DND-41 (cell line): ENCODE results near the gene DOCK6.
A peak's percentile ranks its signal among the peaks of the same experiment; 100 is the strongest.

Experiments
- ATAC-seq: fragments of 200-7000 bp; cut with Tn5 transposase; 3 replicates; pipeline ENCODE4 v1.9.1; 2021; ENCODE audit warnings: low read depth; ENCODE audit not compliant: insufficient read depth
- DNase-seq: peaks from one replicate; pipeline ENCODE4 v3.0.0-alpha.2; 2020
- H2AFZ ChIP-seq: 2 replicates; pipeline ENCODE4 v1.6.0; 2012; ENCODE audit warnings: low read depth, low read length
- H3K27ac ChIP-seq: 2 replicates; pipeline ENCODE4 v1.5.1; 2012; ENCODE audit warnings: low read length, inconsistent platforms
- H3K27me3 ChIP-seq: fragments of 200-600 bp; sonication (generic); 2 replicates; pipeline ENCODE4 v1.6.0; 2012; ENCODE audit warnings: low read length, mild to moderate bottlenecking, inconsistent platforms; ENCODE audit not compliant: insufficient read depth, poor library complexity
- H3K36me3 ChIP-seq: 2 replicates; pipeline ENCODE4 v1.5.1; 2012; ENCODE audit warnings: low read length, inconsistent platforms; ENCODE audit not compliant: insufficient read depth
- H3K4me1 ChIP-seq: 2 replicates; pipeline ENCODE4 v1.5.1; 2012; ENCODE audit warnings: mild to moderate bottlenecking, low read length; ENCODE audit not compliant: insufficient read depth
- H3K4me2 ChIP-seq: 2 replicates; pipeline ENCODE4 v1.6.0; 2012; ENCODE audit warnings: mild to moderate bottlenecking, moderate library complexity, low read length, inconsistent platforms; ENCODE audit not compliant: insufficient read depth
- H3K4me3 ChIP-seq, 2 experiments: fragments of 200-600 bp in 1 of 2; shearing (Covaris generic) in 1 of 2; 2 replicates each; pipeline ENCODE4 v1.5.1; 2012 to 2016; ENCODE audit warnings: inconsistent platforms in 2 of 2, low read length in 2 of 2, mild to moderate bottlenecking in 2 of 2, low read depth in 1 of 2, moderate library complexity in 1 of 2
- H3K79me2 ChIP-seq: 2 replicates; pipeline ENCODE4 v1.6.0; 2012; ENCODE audit warnings: low read length, inconsistent platforms; ENCODE audit not compliant: insufficient read depth
- H3K9ac ChIP-seq: 2 replicates; pipeline ENCODE4 v1.6.0; 2012; ENCODE audit warnings: low read depth, mild to moderate bottlenecking, inconsistent platforms, low read length, moderate library complexity
- H3K9me3 ChIP-seq: 2 replicates; pipeline ENCODE4 v1.5.1; 2012; ENCODE audit warnings: low read length, moderate library complexity, mild to moderate bottlenecking, inconsistent platforms; ENCODE audit not compliant: insufficient read depth, severe bottlenecking
- H4K20me1 ChIP-seq: 2 replicates; pipeline ENCODE4 v1.6.0; 2012; ENCODE audit warnings: low read length; ENCODE audit not compliant: insufficient read depth
- CTCF ChIP-seq: IDR thresholded peaks from 2 replicates; pipeline ENCODE4 v1.5.1; 2012; ENCODE audit warnings: borderline replicate concordance, low read length, moderate library complexity, mild to moderate bottlenecking; ENCODE audit not compliant: poor library complexity, severe bottlenecking; ENCODE audit errors: extremely low read depth
- EZH2 ChIP-seq: IDR thresholded peaks from 3 replicates; pipeline ENCODE4 v1.6.1; 2012; ENCODE audit warnings: borderline replicate concordance, low read depth, mild to moderate bottlenecking, moderate library complexity, low read length, inconsistent platforms; ENCODE audit not compliant: severe bottlenecking

DOCK6 gene

GRCh38 chr19:11260996-11261395 lies 1.3 kb downstream of the DOCK6 start:
- Histone ChIP-seq H3K9ac (no peak overlapping the region), H3K4me2 (no peak overlapping the region), H2AFZ (no peak overlapping the region), H3K27me3 (peaks cover 7% of the 10 kb centered on the region), H3K9me3 (no peaks in the 10 kb centered on the region), H3K79me2 (no peaks in the 10 kb centered on the region), H3K4me1 (no peaks in the 10 kb centered on the region), H4K20me1 (no peaks in the 10 kb centered on the region), H3K4me3 (no peak overlapping the region), H3K27ac (no peak overlapping the region), H3K36me3 (no peaks in the 10 kb centered on the region)
- ATAC-seq (no peak), DNase-seq (no peak)
- TF ChIP-seq CTCF (no peak), EZH2 (no peak)

DNA sequence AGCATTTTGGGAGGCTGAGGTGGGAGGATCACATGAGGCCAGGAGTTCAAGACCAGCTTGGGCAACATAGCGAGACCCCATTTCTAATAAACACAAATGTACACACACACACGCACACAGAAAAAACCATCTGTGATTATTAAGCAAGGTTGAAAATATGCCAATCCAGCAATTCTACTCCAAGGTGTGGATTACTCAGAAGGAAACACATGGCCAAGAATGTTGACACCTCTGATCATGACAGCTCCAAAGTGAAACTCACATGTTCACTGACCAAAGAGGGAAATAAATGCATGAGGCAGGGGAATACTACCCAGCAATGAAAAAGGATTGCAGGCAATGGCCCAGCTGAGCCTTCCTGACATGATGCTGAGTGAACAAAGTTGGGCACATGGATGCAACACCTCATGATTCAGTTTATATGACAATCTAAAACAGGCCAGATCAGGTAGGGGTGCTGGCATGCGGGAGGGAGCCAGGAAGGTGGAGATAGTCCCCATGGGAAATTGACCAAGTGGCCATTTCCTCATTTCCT lies 4.4 kb downstream of the DOCK6 start:
- H3K4me2 ChIP-seq = no peak overlapping the region
- ATAC-seq (no peak), DNase-seq (no peak)
- H3K9me3 ChIP-seq = no peaks in the 10 kb centered on the region
- no peak overlapping the region for H3K9ac ChIP-seq
- no peak overlapping the region for H2AFZ ChIP-seq
- no peaks in the 10 kb centered on the region for H3K36me3 ChIP-seq
- TF ChIP-seq CTCF = no peak
- no peak for TF ChIP-seq EZH2
- no peak overlapping the region for H3K27ac ChIP-seq
- no peak overlapping the region for H3K4me3 ChIP-seq
- H4K20me1 ChIP-seq = no peaks in the 10 kb centered on the region
- H3K4me1 ChIP-seq = no peaks in the 10 kb centered on the region
- H3K27me3 ChIP-seq = no peaks in the 10 kb centered on the region
- no peaks in the 10 kb centered on the region for H3K79me2 ChIP-seq

GRCh38 chr19:11256189-11256588 lies 6.1 kb downstream of the DOCK6 start:
- TF ChIP-seq EZH2 (no peak), CTCF (no peak)
- Histone ChIP-seq H2AFZ (no peak overlapping the region), H3K4me1 (no peaks in the 10 kb centered on the region), H3K27me3 (no peaks in the 10 kb centered on the region), H3K9ac (no peak overlapping the region), H3K36me3 (no peaks in the 10 kb centered on the region), H3K79me2 (no peaks in the 10 kb centered on the region), H3K27ac (no peak overlapping the region), H3K4me2 (no peak overlapping the region), H3K9me3 (no peaks in the 10 kb centered on the region), H3K4me3 (no peak overlapping the region), H4K20me1 (no peaks in the 10 kb centered on the region)
- ATAC-seq = no peak
- no peak for DNase-seq

GRCh38 chr19:11254666-11255065 lies 7.7 kb downstream of the DOCK6 start:
- Histone ChIP-seq H3K4me1 (no peaks in the 10 kb centered on the region), H3K27ac (no peak overlapping the region), H3K9me3 (no peaks in the 10 kb centered on the region), H4K20me1 (no peaks in the 10 kb centered on the region), H3K79me2 (no peaks in the 10 kb centered on the region), H3K27me3 (no peaks in the 10 kb centered on the region), H3K4me3 (no peak overlapping the region), H2AFZ (no peak overlapping the region), H3K4me2 (no peak overlapping the region), H3K36me3 (no peaks in the 10 kb centered on the region), H3K9ac (no peak overlapping the region)
- no peak for DNase-seq
- ATAC-seq = no peak
- peak; percentile 48 for TF ChIP-seq CTCF
- no peak for TF ChIP-seq EZH2
